Type B pancreatic cell (in vitro differentiated cells): ENCODE results near the gene SMIM12. TPM values are rescaled to one million over a fixed set of nuclear protein-coding genes. Genes with fewer than 3 reads are reported as not detected.
A peak's percentile ranks its signal among the peaks of the same experiment; 100 is the strongest.

Experiments used
- DNase-seq: peaks from one replicate; pipeline ENCODE4 v3.0.0; 2021; ENCODE audit warnings: mixed read lengths; ENCODE audit not compliant: unreplicated experiment; ENCODE audit errors: extremely low spot score
- H3K27ac Mint-ChIP-seq: 2 replicates; pipeline ENCODE4 v1.8.0; 2021; ENCODE audit warnings: mild to moderate bottlenecking, mixed read lengths
- H3K27me3 Mint-ChIP-seq: 2 replicates; pipeline ENCODE4 v1.8.0; 2021; ENCODE audit warnings: mixed read lengths
- H3K36me3 Mint-ChIP-seq: 2 replicates; pipeline ENCODE4 v1.8.0; 2021; ENCODE audit warnings: mixed read lengths
- H3K4me1 Mint-ChIP-seq: one replicate; pipeline ENCODE4 v1.8.0; 2021; ENCODE audit warnings: mixed read lengths; ENCODE audit not compliant: unreplicated experiment
- H3K4me3 Mint-ChIP-seq: 2 replicates; pipeline ENCODE4 v1.8.0; 2021; ENCODE audit warnings: mild to moderate bottlenecking, mixed read lengths
- H3K9me3 Mint-ChIP-seq: 2 replicates; pipeline ENCODE4 v1.8.0; 2021; ENCODE audit warnings: mixed read lengths
- long read RNA-seq: library from polyadenylated mRNA; unstranded; transcript quantifications from one replicate; pipeline ENCODE4 v2.0.0, GENCODE V29; 2020
- total RNA-seq: library from RNA; stranded (reverse); gene quantifications from 2 replicates; pipeline ENCODE4 v1.2.1, GENCODE V29; 2021; ENCODE audit warnings: low replicate concordance
- TF ChIP-seq, protein P1 (sequence below): fragments of 200-600 bp; sonication (generic); conservative IDR thresholded peaks from 2 replicates; pipeline ENCODE4 v1.5.0; 2021; ENCODE audit warnings: antibody characterized with exemption, mild to moderate bottlenecking

SMIM12 gene, protein sequence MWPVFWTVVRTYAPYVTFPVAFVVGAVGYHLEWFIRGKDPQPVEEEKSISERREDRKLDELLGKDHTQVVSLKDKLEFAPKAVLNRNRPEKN
- total RNA-seq = 39.0 and 45.6 TPM in 2 replicates
- long read RNA-seq, transcript SMIM12-206 (2 exons, 3,454 nt) = major isoform, 28 of 35 reads
- long read RNA-seq, partial matches to known transcripts = 0 of 35 reads
- long read RNA-seq, other reads (novel, unspliced or antisense) = 6 of 35 reads

DNA sequence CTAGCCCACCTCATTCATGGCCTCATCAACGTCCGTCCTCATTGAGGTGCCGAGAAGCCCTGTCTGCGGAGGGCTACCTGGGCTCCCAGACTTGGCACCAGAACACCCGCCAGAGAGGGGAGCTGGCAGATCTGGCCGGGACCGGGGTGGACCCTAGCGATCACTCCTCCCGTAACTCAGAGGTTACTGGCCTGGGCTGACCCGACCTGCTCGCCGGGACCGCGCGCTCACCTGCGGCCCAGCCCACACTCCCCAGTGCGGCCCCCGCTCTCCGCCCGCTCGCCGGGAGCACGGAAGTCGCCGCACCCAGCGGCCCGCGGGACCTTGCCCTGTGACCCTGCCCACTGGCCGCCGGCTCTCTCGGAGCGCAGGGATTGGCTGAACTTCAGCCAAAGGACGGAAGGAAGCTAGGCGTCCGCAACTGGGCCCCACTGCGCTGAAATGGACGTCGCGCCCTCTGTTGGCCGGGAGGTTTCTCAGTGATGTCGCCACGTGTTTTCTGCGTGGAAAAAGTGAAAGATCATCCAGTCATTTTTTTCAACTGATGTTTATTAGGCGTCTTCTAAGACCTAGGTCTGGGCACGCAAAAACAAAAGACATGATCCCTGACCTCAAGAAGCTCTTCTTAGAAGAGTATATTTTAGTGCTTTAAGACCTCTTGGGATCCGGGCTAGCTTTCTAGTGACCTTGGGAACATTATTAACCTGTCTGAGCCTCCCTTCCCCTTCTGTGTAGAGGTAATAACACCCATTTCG, at the start of gene SMIM12:
Gene SMIM12 (minus strand): TSS at position 304 of the 755 bp plus-strand sequence. CDS start 3,772 bp downstream, outside the sequence.
- Mint-ChIP-seq H3K36me3 (no peaks in the 10 kb centered on the region), H3K4me1 (peaks cover 23% of the 10 kb centered on the region), H3K9me3 (no peaks in the 10 kb centered on the region), H3K4me3 (peak within 1 kb of the TSS; percentile 95), H3K27ac (peak within 1 kb of the TSS; percentile 85), H3K27me3 (peaks cover 30% of the 10 kb centered on the region)
- peak; percentile 87 for DNase-seq
- TF ChIP-seq, protein P1, sequence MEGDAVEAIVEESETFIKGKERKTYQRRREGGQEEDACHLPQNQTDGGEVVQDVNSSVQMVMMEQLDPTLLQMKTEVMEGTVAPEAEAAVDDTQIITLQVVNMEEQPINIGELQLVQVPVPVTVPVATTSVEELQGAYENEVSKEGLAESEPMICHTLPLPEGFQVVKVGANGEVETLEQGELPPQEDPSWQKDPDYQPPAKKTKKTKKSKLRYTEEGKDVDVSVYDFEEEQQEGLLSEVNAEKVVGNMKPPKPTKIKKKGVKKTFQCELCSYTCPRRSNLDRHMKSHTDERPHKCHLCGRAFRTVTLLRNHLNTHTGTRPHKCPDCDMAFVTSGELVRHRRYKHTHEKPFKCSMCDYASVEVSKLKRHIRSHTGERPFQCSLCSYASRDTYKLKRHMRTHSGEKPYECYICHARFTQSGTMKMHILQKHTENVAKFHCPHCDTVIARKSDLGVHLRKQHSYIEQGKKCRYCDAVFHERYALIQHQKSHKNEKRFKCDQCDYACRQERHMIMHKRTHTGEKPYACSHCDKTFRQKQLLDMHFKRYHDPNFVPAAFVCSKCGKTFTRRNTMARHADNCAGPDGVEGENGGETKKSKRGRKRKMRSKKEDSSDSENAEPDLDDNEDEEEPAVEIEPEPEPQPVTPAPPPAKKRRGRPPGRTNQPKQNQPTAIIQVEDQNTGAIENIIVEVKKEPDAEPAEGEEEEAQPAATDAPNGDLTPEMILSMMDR = peak; percentile 85

DNA sequence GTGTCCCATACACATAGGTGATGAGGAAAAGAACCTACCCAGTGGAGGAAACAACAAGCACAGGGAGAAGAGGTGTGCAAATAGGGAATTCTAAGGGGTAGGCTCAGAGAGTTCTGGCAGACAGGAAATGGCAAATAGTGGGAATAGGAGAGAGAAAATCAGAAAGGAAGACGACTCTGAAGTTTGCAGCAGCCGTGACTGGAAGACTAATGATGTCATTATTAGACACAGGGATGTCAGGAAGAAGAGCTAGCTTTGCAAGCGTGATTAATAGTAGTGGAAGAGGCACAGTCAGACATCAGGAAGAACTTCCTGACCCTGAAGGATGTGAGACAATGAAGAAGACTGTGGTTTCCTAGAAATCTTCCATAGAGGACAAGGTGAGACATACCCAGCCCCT, 48.8 kb upstream of the SMIM12 start:
- peaks cover 43% of the 10 kb centered on the region for H3K27me3 Mint-ChIP-seq
- DNase-seq = no peak
- H3K4me1 Mint-ChIP-seq = no peaks in the 10 kb centered on the region

DNA sequence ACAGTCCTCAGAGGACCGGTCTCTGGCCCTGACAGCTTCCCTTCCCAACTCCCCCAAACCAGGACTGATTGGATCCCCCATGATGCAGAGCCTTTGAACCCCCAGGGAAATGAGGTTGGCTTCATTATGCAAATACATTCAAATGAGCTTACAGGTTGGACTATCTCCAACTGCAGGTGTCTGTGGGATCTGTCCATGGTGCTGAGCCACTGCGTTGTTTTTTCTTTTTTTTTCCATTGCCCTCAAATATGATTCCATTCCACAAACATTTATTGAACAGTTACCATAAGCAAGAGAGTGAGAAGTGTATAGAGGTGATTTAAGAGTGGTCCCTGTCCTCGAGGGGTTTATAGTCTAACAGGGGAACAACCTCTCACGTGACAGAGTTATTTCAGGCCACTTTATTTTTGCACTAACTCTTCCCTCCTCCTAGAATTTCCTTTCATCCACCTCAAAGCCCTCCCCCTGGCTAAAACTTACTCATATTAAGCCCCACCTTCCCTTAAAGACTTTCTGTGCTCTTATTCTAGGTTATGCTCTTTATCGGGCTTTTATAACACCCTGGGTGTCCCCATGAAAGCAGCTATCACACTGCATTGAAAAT, 48.0 kb upstream of the SMIM12 start:
- Mint-ChIP-seq H3K9me3 (no peaks in the 10 kb centered on the region), H3K27ac (no peak overlapping the region), H3K36me3 (no peaks in the 10 kb centered on the region), H3K4me1 (no peaks in the 10 kb centered on the region), H3K4me3 (no peak overlapping the region), H3K27me3 (peaks cover 41% of the 10 kb centered on the region)
- DNase-seq = no peak
- TF ChIP-seq, protein P1 = no peak

More for the DNA sequence above, 48.8 kb upstream of the SMIM12 start:
- TF ChIP-seq, protein P1 = no peak
- H3K4me3 Mint-ChIP-seq = no peak overlapping the region
- no peak overlapping the region for H3K27ac Mint-ChIP-seq
- H3K9me3 Mint-ChIP-seq = no peaks in the 10 kb centered on the region
- no peaks in the 10 kb centered on the region for H3K36me3 Mint-ChIP-seq

DNA sequence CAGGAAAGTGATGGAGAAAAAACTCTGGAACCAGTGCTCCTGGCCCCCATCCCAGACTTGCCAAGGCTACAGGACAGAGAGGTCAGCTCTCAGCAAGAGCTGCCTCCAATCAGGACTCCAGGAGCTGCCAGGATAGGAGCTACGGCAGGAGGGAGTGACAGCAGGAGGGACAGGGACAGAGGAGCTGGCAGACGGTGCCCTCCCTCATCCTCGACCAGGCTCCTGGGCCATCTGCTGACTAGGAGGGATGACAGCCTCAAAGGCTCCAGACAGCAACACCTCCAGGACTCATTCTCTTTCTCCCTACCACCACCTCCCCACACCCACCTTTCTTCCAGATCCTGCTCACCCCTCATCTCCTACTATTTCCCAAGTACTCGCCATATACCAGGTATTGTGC, 47.2 kb upstream of the SMIM12 start:
- Mint-ChIP-seq H3K4me1 (no peaks in the 10 kb centered on the region), H3K9me3 (no peaks in the 10 kb centered on the region), H3K4me3 (no peak overlapping the region), H3K36me3 (no peaks in the 10 kb centered on the region), H3K27me3 (peaks cover 45% of the 10 kb centered on the region), H3K27ac (no peak overlapping the region)
- TF ChIP-seq, protein P1 = no peak
- DNase-seq = no peak

DNA sequence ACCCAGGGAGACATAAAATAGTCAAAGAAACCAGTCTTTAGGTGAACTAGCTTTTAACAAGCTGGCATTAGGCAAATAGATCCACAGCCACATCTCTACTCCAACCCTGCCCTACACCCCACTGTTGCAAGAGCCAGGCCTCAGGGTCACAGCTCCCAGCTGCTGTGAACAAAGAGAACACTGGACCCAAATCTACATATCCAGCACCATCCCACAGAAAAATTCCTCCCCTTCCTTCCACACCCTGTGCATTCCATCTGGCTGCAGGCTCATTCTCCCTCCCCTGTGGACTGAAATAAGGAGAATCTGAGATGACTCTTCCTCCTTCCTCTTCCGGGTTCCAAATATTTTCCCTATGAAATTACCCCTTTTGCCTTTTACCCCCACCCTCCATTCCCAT, 46.7 kb upstream of the SMIM12 start:
- H3K36me3 Mint-ChIP-seq = no peaks in the 10 kb centered on the region
- no peak for DNase-seq
- no peaks in the 10 kb centered on the region for H3K4me1 Mint-ChIP-seq
- H3K27ac Mint-ChIP-seq = no peak overlapping the region
- peaks cover 51% of the 10 kb centered on the region for H3K27me3 Mint-ChIP-seq
- TF ChIP-seq, protein P1 = no peak
- H3K4me3 Mint-ChIP-seq = no peak overlapping the region
- no peaks in the 10 kb centered on the region for H3K9me3 Mint-ChIP-seq
